Sciatic nerve (tissue), 2 donors: Measurements from ENCODE around the gene C8G. TPM values are rescaled to one million over a fixed set of nuclear protein-coding genes. Genes with fewer than 3 reads are reported as not detected.

Source experiments
- ATAC-seq: fragments of 200-7000 bp; cut with Tn5 transposase; one replicate; pipeline ENCODE4 v1.9.1; 2020; ENCODE audit warnings: mild to moderate bottlenecking, moderate library complexity
- DNase-seq: peaks from one replicate; pipeline ENCODE4 v3.0.0-alpha.2; 2020; ENCODE audit warnings: low spot score
- intact Hi-C: fragments of 100-400 bp; cut with DNase I; formaldehyde crosslinking; loops from one replicate; pipeline ENCODE4 v1.14.2; 2022
- total RNA-seq: library from RNA; stranded (reverse); fragmentation: NEBNext Ultra II Directional; extraction: Animal tissue kit (Norgen Biotek cat#: 25700); gene quantifications from one replicate; pipeline ENCODE4 v1.2.1, GENCODE V29; 2021
- donor health status: DM: no; HTN: no; CAD: no.
- donor health status: DM: no; HTN: no; CAD: no.

The C8G gene
- total RNA-seq, 1 donor from 2014 or later = not detected

- intact Hi-C loops = no loop called here
- ATAC-seq (no peak), DNase-seq (no peak)
Observed at GRCh38 chr9:136937186-136938001, 7.6 kb upstream of the C8G start.

GRCh38 chr9:136939431-136939995, 5.5 kb upstream of the C8G start:
- DNase-seq (no peak), ATAC-seq (no peak)
- intact Hi-C loops = no loop called here

- DNase-seq (no peak), ATAC-seq (no peak)
- intact Hi-C loops = no loop called here
Observed at GRCh38 chr9:136939996-136940525, 5.0 kb upstream of the C8G start.

GRCh38 chr9:136940526-136941230, 4.4 kb upstream of the C8G start:
- intact Hi-C loops = no loop called here
- DNase-seq (no peak), ATAC-seq (no peak)

GRCh38 chr9:136941231-136942111, 3.6 kb upstream of the C8G start:
- ATAC-seq (no peak), DNase-seq (no peak)

GRCh38 chr9:136942112-136942880, 2.7 kb upstream of the C8G start:
- peak; percentile 61 for DNase-seq

More at GRCh38 chr9:136941231-136942111, 3.6 kb upstream of the C8G start:
- intact Hi-C loops = no loop called here

GRCh38 chr9:136942881-136943230, 2.2 kb upstream of the C8G start:
- ATAC-seq (no peak), DNase-seq (peak; percentile 54)
- intact Hi-C loops = no loop called here

More at GRCh38 chr9:136942112-136942880, 2.7 kb upstream of the C8G start:
- intact Hi-C loops = no loop called here
- ATAC-seq = no peak

GRCh38 chr9:136943291-136944211, 1.5 kb upstream of the C8G start:
- no peak for ATAC-seq

GRCh38 chr9:136944212-136944518, 878 bp upstream of the C8G start:
- intact Hi-C loops = no loop called here
- no peak for DNase-seq
- no peak for ATAC-seq

More at GRCh38 chr9:136943291-136944211, 1.5 kb upstream of the C8G start:
- intact Hi-C loops = no loop called here
- peak; percentile 74 for DNase-seq

- DNase-seq (no peak), ATAC-seq (no peak)
- intact Hi-C loops = loop anchor here (5.0 kb wide), 1 partner anchor 92 kb away; no protein-coding TSS in a partner anchor
Observed at GRCh38 chr9:136945333-136946227, 537 bp downstream of the C8G start.

- ATAC-seq (no peak), DNase-seq (no peak)
- intact Hi-C loops = loop anchor here (5.0 kb wide), 1 partner anchor 91 kb away; no protein-coding TSS in a partner anchor
Observed at GRCh38 chr9:136946228-136947027, 1.4 kb downstream of the C8G start.

- DNase-seq = no peak
- no peak for ATAC-seq
- intact Hi-C loops = loop anchor here (5.0 kb wide), 1 partner anchor 90 kb away; no protein-coding TSS in a partner anchor
Observed at GRCh38 chr9:136947028-136947891, 2.2 kb downstream of the C8G start.

GRCh38 chr9:136947955-136948510, 3.0 kb downstream of the C8G start:
- ATAC-seq (peak; percentile 36), DNase-seq (no peak)
- intact Hi-C loops = loop anchor here (5.0 kb wide), 1 partner anchor 89 kb away; no protein-coding TSS in a partner anchor

- ATAC-seq (no peak), DNase-seq (no peak)
- intact Hi-C loops = loop anchor here (5.0 kb wide), 1 partner anchor 88 kb away; no protein-coding TSS in a partner anchor
Observed at GRCh38 chr9:136949239-136949816, 4.3 kb downstream of the C8G start.
